COLO829 (cell line): ENCODE results near the gene CD79A.
"Not testable (repeated sequence)": the region's sequence is repeated elsewhere in the genome, so short reads cannot be mapped to it uniquely, and the experiment has no call there.

Source experiments
- DNase-seq: peaks from one replicate; pipeline ENCODE4 v3.0.0; 2012; ENCODE audit warnings: low spot score

Gene CD79A

GRCh38 chr19:41905273-41906002 lies 28.4 kb downstream of the CD79A start:
- no peak for DNase-seq

DNA sequence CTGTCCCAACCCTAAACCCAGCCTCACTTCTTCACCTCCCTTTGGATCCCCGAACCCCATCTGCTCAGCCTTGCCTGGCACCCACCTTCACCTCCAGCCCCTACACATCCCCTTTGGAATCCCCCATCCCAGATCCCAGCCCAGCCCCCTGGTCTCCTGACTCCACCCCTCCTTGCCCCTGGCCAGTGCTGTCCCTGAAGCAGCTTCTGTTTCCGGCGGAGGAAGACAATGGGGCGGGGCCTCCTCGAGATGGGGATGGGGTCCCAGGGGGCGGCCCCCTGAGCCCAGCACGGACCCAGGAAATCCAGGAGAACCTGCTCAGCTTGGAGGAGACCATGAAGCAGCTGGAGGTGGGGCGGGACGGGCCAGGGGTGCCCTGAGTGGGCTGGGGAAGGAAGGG lies 29.2 kb downstream of the CD79A start:
- no peak for DNase-seq

DNA sequence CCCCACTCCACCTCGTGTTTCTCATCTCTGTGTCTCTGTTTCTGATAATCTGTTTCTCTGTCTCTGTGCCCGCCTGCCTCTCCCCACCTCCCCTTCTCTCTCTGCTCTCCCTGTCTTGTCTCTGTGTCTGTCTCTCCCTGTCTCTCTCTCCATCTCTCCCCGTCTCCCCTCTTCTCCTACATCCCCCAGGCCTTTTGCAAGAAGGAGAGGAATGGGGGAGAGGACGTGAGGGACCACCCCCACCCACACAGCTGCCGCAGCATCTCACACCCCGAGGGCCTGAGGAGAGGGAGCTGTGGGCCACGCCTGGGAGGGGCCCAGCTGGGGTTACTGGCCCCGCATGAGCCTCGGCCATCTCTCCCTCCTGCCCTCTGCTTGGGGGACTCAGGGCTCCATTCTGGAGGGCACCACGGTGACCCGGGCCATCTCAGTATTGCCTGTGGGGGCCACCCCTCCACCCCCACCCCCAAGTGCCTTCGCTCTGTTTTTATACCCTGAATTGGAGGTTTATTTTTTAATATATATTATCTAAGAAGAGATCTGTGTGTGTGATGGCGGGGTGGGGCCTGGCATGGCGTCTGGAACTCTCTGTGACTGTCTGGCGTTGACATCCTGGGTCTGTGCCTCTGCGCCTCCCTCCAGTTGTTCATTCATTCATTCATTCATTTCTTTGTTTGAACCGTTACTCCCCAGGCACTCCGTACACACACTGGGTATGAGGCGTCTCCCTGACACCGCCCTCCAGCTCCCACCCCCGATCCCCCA lies 30.0 kb downstream of the CD79A start:
- DNase-seq, result no peak

GRCh38 chr19:41907994-41908615 lies 31.0 kb downstream of the CD79A start:
- DNase-seq, result no peak

- DNase-seq, result no peak
These were observed 31.8 kb downstream of the CD79A start for GRCh38 chr19:41908724-41909464.

GRCh38 chr19:41909706-41910105 lies 32.6 kb downstream of the CD79A start:
- DNase-seq, result no peak

- no peak for DNase-seq
These were observed 33.3 kb downstream of the CD79A start for GRCh38 chr19:41910240-41910991.

- DNase-seq, result no peak
These were observed 34.2 kb downstream of the CD79A start for GRCh38 chr19:41910992-41911888.

DNA sequence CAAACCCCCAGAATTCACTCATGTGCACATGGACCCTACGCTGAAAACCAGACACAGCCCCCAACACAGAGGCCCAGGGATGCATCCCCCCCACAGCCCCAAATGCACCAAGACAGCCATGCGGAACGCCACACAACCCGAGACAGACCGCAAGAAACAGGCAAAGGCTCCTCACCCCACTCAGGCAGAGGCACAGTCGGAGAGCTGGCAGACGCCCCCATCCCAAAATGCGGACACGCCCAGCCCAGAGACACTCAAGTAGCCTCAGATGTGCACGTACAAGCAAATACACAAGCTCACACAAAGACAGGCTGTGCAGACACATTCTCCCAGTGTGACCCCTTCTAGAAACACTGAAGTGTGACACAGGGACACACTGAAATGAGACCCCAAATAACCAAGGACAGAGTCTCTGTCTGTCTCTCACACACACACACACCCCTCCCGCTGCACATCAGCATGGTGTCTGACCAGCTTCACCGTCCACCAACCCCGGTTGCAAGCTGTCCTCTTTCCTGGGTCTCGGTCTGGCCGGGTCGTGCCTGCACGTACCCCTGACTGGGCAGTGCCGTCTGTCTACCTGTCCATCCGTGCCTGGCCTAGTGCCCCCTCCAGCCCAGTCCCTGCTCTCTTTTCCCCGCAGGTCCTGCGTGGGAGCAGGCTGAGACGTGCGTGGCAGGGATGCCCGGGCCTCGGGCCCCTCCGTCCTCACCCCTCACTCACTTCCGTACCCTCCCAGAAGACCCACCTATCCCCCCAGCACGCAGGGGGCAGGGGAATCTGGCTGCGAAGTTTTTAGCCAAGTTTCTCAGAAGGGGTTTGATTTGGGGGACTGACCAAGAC lies 35.0 kb downstream of the CD79A start:
- DNase-seq, result no peak

DNA sequence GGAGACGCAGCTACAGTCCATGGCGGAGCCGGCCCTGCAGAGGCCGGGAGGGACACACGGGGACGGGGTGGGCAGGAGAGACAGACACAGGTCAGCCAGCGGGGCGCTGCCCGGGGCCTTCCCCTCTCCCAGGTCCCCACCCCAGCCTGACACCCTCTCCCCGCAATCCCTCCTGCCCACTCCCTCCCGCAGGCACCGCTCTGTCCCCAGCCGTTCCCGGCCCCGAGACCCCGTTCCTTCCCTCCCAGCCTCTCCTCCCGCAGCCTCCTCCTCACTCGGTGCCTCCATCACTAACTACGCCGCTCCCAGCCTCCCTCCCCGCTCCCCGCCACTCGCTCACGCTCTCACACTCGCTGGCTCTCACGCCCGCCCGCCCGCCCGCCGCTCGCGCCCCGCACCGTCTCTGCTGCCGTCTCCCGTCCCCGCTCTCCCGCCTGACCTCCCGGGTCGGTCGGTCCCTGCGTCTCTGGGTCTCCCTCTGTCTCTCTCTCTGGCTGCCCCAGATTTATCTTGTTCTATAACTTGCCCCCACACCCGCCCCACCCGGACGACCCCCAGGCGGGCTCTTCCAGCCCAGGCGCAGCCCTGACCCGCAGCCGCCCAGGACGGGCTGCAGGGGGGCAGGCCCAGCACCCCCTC lies 35.9 kb downstream of the CD79A start:
- no peak for DNase-seq

DNA sequence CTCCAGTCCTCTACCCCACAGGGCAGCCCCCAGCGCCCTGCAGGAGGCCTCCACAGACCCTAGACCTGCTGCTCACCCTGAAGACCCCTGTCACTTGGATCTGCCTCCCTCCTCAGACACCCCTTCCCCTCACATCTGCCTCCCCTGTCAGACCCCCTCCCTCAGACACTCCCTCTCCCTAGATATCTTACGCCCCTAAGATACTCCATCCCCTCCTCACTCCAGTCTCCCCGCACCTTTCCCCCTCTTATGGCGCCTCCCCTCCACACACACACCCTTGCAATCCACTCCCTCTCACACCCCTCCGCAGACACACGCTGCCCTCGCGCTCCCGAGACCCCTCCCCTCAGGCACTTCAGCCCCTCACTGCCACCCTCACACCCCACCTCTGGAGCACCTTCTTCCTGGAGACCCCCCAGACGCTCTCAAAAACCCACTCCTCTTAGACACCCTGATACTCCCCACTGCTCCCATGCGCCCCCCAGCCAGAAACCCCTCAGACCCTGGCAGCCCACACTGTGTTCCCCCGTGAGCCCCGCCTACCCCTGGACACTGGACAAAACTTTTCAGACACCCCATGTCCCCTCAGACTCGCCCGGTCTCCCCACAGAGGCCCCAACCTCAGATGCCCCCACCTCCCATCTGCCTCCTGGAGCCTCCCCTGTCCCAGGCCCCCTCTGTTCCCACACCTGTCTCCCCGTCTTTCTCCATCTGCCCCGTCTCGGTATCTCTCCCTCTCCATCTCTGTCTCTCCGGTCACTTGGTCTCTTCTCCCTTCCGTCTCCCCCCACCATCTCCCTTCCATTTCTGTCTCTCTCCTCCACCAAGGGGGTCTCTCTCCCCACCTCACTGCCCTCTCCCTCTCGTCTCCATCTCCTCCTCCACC lies 36.7 kb downstream of the CD79A start:
- DNase-seq, result no peak

DNA sequence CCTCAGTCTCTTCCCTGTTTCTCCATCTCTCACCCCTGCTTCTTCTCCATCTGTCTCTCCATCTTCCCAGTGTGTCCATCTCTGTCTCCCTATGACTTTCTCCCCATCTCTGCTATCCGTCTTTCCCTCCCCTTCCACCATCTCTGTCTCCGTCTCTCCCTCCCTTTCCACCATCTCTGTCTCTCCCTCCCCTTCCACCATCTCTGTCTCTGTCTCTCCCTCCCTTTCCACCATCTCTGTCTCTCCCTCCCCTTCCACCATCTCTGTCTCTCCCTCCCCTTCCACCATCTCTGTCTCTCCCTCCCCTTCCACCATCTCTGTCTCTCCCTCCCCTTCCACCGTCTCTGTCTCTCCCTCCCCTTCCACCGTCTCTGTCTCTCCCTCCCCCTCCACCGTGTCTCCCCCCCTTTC lies 37.4 kb downstream of the CD79A start:
- DNase-seq, result not testable (repeated sequence)

DNA sequence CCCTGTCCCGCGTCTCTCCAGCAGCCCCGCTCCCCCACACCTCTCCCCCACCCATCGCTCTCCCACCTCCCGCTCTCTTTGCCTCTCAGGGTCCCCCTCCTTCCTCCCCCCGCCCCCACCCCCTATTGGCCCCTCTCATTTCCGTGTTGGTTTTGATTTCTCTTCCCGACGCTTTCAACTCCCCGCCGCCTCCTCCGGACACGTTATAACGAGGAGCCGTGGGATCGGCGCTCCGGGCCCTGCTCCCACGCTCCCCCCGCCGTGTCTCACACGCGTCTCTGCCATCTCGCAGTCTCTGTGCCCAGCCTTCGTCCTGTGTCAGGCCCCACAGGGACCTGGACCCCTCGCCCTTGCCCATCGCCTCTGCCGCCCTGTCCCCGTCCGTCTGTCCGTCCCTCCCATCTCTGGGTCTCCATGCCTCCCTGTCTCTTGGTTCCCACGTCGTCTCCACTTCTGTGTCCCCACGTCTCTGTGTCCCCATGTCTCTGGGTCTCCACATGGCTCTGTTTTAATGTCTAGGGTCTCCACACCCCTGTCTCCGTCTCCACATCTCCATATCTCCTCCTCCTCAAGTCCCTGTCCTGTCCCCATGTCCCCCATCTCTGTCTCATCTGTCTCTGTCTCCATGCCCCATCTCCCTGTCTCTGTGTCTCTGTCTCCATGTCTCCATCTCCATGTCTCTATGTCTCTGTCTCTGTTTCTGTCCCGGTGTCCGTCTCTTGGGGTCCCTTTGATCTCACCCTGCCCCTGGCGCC lies 38.1 kb downstream of the CD79A start:
- no peak for DNase-seq

DNA sequence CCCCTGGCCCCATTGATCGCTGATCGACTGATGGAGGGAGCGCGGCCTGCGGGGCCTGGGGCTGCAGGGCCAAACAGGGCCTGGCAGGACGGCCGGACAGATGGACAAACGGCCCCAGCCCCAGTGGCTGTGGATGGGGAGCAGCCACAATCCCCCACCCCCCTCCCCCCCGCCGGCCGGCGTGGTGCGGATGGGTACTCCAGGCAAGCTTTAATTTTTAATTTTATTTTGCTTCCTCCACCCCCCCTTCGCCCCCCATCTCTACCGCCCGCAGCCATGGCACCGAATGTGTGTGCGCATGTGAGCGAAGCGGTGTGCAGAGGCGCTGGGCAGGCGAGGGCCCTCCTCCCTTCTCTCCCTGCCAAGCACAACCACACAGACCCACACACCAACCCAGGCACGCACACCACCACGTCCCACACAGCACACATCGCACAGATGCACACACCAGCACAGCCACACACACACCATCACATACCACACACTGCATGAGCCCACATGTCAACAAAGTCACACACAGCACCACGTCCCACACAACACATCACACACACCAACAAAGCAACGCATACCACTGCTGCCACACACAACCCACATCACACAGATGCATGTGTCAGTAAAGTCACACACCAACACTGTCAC lies 38.8 kb downstream of the CD79A start:
- no peak for DNase-seq

GRCh38 chr19:41917676-41918075 lies 40.6 kb downstream of the CD79A start:
- no peak for DNase-seq

DNA sequence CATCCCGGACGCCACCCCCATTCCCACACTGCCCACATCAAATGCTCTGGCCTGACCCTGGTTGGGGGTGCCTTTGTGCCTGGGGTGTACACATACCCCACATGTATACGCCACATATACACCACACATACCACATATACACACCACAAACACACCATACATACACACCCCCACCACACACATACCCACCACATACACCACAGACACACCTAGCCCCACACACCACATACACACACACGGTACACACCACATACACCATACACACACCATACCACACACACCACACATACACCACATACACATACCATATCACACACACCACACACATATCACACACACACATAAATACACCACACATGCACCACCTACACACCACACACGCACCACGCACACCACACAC lies 41.0 kb downstream of the CD79A start:
- DNase-seq, result no peak

DNA sequence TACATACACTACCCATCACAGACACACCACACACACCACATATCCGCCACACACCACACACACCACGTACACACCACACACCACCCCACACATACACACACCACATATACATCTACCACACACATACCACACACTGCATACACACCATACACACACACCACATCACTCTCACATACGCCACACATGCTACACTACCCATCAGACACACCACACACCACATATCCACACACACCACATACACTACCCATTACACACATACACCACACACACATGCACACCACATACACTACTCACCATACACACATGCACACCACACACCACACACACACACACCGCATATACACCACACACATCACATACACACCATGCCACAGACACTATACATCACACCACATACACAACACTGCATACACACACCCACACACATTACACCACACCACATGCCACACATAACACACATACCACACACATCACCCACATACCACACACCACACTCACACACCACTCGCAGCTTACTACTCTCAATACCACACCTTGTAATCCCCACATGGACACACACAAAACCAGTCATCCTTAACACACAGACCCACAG lies 41.7 kb downstream of the CD79A start:
- no peak for DNase-seq
